HG02610 (cell line): Measurements from ENCODE around the gene GRIFIN.

Experiments used
- ATAC-seq: cut with Tn5 transposase; IDR thresholded peaks from one replicate; pipeline ENCODE4 v1.9.1; 2021; ENCODE audit warnings: mild to moderate bottlenecking, moderate library complexity; ENCODE audit not compliant: unreplicated experiment

The GRIFIN gene, protein sequence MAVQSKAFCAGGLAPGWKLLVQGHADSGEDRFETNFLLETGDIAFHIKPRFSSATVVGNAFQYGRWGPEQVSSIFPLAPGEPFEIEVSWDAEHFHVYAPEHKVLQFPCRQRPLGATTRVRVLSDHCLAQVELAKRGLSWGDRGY

DNA sequence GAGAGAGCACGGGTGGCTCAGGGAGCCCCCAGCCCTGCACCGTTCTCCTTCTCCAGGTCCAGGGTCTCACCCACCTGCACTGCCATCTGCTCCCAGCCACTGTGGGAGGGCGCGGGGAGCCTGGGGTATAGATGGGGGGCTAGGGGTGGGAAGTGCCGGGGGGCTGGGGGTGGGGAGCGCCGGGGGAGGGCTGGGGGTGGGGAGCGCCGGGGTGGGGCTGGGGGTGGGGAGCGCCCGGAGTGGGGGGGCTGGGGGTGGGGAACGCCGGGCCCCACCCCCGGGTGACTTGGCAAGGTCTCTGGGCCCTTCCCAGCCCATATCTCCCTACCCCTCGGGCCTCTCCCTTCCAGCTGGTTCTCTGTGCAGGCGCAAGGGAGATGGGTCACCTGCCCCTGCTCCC lies at the start of gene GRIFIN:
Gene GRIFIN, minus strand, starts transcription at position 101 of the 400 bp plus-strand sequence. Its CDS starts 15 bp downstream, at position 86.
- no peak for ATAC-seq

DNA sequence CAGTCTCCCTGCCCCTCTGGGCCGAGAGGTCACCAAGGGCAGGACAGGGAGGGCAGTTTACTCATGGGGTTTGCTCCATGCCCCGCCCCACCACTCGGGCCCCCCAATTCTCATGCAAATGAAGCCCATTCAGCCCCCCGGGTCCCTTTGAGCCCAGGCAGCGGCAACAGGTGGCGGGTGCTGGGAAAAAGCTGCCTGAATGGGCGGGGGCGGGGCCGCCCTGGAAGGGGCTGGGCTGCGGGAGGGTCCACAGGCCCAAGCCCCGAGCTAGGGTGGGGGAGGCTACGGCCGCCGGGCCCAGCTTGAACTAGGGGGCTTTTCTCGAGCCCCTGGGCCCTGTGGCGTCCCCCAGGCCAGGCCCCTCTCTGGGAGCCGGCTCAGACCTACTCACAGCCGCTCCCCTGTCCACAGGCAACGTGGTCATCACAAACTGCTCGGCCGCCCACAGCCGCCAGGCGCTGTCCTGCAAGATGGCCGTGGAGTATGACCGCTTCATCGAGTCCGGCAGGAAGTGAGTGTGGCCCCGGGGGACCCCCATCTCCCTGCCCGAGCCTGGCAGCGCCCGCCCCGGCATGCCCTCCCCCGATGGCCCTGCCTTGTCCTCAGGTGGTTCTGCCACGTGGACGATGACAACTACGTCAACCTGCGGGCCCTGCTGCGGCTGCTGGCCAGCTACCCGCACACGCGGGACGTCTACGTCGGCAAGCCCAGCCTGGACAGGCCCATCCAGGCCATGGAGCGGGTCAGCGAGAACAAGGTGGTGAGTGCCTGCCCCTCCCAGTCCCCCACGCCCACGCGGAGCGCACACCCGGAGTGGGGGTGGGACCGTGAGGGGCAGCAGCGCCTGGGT lies 48.8 kb upstream of the GRIFIN start:
- ATAC-seq: no peak

DNA sequence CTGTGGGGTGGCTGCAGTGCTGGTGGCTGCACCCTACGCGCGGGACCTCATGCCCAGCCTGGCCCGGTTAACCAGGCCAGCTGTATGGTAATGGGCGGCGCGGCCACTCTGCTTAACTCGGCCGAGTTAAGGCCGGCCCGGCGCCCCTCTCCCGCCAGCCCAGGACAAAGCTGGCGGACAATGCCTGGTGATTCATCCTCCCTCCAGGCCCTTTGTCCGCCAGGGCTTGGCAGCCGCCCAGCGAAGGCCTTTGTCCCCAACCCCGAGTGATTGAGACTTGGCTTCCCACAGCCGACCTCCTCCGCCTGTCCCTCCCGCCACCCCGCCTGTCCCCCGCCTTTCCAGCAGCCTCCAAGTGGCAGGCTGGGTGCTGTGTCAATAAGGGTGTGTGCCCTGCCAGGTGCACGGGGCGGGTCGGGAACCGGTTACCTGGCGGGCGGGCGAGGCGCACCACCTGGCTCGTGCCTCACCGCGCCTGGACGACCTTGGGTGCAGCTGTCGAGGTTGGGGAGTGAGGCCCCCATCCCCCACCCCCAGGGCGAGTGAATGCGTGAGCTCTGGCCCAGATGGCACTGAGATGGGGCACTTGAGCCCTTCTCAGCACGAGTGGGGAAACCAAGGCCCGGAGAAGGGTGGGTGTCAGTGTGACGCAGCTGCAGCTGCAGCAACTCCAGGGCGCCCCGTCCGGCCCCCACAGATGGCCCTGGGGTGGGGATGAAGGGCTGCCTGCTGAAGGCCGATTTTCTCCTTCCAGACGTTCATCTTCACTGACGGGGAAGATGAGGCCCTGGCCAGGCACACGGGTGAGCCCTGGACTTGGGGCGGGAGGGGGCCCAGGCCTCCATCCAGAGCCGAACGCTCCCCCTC lies 48.0 kb upstream of the GRIFIN start:
- no peak for ATAC-seq

DNA sequence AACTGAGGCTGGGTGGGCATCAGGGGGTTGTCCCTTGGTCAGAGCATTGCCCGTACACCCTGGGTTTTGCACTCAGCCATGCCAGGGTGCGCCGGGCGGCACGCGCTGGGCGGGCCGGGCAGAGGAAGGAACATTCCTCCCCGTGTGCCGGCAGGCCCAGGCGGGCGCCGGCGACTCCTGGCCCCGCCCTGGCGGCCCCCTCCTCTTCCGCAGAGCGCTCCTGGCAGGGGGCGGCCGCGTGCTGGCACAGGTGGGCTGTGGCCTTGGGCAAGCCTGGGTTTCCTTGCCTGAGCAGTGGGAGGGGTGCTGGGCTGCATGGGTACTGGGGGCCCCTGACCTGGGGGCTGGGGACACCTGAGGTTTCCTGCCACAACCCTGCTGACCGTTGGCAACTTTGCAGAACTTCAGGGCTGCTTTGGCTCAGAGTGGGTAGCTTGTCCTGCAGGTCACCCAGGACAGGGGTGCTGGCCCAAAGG lies 47.3 kb upstream of the GRIFIN start:
- no peak for ATAC-seq

DNA sequence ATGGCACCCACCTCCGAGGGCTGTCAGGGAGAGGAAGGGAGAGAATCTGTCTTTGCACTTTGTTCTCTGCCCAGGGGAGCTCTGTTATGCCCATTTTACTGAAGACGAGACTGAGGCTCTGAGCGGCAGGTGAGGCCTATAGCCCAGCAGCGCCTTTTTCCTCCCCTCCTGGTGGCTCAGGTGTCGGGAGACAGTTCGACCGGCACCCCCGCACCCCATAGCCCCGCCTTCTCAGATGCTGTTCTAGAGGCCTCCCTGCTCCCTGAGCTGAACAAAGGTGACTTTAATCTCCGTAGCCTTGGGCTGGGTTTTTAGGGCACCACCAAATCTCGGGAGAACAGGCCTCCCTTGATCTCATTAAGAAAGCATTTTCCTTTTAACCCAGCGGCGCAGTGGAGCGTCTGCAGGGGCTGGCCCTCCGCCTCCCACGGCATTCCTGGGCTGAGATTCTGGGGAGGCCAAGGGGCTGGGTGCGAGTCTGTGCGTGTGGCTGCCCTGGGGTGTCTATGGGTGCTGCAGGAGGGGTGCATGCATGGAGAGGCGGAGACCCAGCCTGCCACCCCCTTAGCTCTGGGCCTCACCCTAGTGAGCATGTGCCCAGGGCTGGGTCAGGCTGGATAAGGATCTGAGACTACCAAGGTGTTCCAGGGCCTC lies 46.7 kb upstream of the GRIFIN start:
- ATAC-seq: no peak

DNA sequence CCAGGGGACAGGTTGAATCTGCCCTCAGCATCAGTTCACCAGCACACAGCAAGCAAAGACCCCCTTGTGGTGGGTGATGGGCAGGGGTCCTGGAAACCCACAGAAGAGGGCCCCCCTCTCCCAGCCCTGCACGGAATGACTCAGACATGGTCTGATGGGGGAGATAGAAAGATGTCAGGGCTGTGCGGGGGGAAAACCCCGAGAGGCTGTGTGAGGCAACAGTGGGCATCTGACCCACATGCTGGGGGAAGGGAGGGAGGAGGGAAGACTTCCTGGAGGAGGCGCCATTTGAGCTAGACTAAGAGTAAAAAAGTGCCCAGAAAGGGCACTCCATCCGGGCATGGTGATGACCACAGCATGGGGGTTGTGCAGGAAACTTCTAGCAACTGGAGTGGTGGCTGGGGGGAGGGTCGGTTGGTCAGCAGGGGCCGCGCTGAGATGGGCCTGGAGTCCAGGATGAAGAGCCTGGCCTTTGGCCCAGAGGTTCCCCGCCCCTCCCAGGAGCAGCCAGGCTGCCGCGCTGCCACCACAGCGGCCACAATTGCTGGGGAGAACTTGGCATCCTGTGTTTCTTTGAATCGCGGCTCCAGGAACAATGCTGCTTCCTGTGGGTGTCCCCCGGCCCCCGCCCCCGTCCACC lies 45.9 kb upstream of the GRIFIN start:
- ATAC-seq: no peak

DNA sequence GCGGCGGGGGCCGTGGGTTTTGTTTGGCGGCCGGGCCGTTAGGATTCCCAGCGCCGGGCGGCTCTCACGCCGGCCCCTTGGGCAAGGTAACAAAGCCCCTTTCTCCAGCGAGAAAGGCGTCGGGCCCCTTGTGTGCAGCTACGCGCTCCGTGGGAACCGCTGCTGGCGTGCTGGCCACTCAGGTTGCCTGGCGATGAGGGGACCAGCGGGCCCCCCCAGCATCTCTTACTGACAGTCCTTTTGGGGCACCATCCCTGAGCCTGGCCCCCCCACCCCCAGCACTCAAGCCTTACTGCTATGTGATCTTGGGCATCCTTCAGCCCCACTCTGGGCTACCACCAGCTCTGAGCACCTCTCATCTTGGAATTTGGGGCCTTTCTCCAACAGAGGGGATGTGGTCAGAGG lies 45.1 kb upstream of the GRIFIN start:
- no peak for ATAC-seq

DNA sequence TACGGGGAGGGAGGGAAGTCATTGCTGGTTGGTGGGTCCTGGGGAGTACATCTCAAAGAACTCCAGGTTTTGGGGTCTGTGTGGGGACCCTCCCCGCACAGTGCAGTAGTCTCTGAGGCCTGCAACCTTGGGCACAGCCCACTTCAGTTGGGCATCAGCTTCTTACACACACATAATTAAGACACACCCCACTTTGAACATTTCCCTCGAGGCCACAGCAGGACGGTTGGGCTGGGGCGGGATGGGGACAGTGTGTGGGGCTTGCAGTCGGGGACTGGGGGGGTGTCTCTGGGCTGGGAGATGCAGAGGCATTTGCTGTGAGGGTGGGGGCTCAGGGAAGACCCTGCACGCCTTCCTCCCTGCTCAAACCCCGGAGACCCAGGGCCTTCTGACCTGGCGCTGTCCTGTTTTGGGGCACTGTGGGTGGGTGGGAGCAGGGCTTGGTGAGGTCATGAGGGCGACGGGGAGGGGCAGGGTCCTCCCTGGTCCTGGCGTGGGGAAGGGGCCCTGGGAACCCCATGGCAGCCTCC lies 44.6 kb upstream of the GRIFIN start:
- no peak for ATAC-seq

DNA sequence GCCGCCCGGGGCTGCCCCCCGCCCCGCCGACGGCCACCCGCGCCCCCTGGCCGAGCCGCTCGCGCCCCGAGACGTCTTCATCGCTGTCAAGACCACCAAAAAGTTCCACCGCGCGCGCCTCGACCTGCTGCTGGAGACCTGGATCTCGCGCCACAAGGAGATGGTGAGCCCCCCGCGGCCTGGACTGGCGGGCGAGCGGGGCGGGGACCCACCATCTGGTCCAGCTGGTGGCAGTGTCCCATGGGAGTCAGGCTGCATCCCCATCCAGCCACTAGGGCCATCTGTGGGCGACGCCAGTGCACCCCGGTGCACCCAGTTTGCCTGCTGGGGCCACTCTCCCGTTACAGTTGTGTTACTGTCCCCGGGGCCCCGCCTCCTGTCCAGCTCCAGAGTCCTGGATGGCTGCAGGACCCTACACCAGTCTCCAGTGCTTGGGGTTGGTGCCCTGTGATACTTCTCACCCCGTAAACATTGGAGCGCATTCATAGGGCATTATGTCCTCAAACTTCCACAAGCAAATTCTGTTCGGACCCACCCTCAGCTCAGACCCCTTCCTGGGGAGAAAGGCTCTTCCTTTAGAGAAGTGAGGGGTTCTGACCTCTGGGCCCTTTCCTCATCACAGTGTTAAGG lies 44.0 kb upstream of the GRIFIN start:
- no peak for ATAC-seq

DNA sequence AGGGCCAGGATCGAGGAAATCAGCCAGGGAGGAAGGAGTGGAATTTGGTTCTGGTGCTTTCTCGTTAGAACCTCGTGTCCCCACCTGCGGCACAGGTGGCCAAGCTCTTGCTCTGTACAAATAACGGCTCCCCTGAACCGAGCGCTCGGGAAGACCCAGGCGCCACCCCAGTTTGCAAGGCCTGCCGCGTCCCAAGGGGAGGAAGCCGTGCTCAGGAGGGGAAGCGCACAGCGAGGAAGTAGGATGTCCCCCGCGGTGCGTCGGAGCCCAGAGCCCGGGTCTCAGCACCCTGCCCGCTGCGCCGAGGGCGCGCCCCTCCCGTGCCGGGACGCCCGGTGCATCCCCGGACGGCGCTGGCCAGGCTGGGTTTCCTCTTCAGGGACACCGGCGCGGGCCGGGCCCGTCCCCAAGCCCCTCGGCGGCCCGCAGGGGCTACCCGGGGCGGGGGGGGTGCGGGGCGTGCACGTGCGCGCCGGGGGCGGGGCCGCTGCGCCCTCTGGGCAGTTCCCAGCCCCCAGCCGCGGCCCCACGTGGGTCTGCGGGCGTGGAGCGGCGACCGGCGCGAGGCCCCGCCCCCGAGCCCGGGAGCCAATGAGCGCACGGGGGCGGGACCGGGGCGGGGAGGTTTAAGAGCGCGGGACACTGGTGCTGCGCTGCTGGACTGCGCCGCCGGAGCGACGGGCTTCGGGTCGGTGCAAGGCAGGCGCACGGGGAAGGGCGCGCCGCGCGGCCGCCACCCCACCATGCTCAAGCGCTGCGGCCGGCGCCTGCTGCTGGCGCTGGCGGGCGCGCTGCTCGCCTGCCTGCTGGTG lies 43.1 kb upstream of the GRIFIN start, which contains the start of gene LFNG:
Gene LFNG, plus strand, starts transcription at position 656 of the 812 bp plus-strand sequence. Its CDS starts 88 bp downstream, at position 744.
- ATAC-seq: peak; percentile 78

DNA sequence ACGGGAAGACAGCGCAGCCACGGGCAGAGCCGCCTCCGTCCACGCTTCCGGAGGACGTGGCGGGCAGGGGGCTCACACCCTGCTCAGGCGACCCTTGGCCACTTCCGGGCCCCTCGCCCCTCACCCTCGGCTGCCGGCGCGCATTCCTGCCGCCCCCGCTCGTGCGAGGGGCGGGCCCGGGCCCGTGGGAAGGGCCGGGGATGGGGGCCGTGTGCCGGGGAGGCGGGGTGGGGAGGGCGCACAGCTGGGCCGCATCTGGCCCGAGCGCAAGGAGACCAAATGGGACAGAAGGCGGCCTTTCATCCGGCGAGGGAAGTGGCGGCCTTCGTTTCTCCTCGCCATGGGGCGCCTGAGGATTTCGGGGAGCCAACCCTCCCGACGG lies 42.5 kb upstream of the GRIFIN start:
- no peak for ATAC-seq

DNA sequence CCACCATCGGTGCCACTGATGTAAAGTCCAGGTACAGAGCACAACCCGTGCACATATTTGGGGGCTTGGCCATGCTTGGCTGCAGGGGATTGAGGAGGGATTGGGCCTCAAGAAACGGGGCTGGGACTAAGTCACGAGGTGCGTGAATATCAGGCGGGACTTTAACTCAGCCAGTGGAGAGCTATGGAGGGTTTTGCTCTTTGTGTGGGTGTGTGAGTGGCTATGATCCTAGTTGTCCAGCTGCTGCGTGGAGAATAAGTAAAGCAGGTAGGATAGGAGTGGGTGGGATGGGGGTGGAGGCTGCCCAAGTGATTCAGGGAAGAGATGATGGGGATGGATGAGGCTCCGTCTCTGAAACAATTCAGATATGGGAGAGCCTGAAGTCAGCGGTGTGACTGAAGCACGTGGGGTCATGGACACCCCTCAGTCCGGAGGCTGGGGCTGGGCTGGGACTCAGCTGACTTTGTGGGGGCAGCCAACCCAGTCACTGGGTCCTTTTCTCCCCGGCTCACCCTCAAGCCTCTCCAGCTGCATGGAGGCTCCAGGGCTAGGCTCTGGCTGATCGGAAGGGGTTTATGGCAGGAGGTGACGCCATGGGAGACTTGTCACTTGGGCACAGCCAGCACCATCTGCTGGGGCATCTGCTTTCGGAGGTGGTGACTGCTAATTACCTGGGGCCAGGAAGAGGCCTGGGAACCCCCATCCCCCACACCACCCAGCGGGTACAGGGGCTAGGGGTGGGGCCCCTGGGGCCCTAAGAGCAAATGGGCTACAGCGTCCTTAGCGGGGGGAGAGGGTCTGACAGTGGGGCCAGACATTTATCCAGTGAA lies 41.7 kb upstream of the GRIFIN start:
- no peak for ATAC-seq

DNA sequence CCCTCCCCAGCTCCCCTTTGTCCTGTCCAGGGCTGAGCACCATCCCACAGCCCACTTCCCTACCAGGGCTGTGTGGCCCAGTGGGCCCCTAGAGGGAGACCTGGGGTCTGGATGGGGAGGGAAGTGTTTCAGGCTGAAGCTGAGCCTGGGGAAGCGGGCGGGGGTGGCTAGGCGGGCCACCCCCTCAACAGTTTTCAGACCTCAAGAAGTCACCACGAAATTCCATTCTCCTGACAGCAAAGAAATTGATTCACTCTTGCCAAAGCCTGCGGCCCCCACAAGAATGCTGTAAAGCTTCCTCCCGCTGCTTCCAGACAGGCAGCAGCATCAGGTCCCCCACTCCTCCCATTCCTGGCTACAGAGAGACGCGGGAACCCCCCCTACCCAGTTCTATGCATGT lies 40.8 kb upstream of the GRIFIN start:
- ATAC-seq: no peak

DNA sequence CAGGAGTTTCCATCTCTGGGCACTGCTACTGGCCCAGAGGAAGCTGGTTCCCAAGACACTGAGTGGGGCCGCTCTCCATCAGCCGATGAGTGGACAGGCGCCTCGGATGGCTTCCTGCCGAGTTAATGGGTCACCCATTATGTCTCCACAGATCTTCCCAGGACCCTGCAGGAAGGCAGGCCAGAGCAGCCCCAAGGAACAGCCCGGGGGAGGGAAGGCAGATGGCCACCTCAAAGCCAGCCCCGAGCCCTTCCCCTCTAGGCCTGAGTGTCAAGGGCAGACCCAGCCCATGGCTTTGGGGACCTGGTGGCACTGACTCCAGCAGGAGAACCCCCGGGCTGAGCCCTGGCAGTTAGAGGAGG lies 40.0 kb upstream of the GRIFIN start:
- no peak for ATAC-seq

DNA sequence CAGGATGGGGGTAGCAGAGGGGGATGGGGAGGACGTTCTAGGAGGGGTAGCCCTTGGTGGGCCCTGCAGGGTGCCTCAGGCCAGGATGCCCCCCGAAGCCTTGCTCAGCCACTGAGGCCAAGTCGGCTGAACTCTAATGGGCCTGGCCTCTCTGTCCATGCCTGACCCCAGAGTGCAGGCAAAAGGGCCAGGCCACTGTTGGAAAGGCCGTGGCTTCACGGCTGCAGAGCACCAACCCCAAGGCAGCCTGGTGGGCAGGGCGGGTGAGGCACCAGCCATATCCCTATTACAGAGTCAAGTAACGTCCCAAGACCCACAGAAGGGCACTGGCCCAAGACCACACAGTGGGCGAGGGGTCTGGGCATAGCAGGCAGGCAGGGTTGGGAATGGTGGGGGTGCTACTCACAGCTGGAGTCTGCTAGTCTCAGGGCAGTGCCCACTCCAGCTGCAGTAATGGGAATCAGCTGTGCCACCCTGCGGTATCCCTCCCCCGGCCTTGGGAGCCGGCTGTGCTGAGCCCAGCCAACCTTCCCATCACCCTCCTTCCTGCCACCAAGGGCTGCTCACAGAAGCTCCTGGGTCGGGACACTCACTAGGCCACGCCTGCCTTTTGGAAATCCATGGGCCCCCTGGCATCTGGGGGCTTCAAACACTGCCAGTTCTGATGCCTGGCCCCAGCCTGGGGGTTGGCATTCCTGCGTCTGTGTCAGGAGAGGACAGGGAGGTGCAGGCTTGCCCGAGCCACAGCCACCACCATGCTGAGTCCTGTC lies 39.4 kb upstream of the GRIFIN start:
- no peak for ATAC-seq

DNA sequence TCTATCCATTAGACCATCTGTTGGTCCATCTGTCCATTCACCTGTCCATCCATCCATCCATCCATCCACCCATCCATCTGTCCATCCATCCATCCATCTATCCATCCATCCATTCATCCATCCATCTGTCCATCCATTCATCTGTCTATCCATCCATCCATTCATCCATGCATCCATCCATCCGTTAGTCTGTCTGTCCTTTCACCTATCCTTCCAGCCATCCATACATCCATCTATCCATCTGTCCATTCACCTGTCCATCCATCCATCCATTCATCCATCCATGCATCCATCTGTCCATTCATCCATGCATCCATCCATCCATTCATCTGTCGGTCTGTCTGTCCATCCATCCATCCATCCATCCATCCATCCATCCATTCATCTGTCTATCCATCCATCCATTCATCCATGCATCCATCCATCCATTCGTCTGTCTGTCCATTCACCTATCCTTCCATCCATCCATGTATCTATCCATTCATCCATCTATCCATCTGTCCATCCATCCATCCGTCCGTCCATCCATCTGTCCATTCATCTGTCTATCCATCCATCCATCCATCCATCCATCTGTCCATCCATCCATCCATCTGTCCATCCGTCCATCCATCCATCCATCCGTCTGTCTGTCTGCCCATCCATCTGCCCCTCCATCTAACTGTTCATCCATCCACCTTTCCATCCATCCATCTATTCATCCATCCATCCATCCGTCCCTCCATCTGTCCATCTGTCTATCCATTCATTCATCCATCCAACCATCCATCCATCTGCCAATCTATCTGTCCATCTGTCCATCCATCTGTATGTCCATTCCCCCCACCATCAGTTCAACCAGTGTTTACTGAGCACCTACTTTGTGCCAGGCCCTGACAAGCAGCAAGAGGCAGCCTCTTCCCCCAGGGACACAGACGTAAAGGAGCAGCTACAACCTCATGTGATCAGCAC lies 38.5 kb upstream of the GRIFIN start:
- ATAC-seq: no peak
